ENCODE results near the gene FOXK2.
"Not testable (repeated sequence)": the region's sequence is repeated elsewhere in the genome, so short reads cannot be mapped to it uniquely, and the experiment has no call there.

- not testable (repeated sequence) for TF ChIP-seq CTCF (IDR thresholded peaks at IDR 0.05; ENCODE audit: low read depth, low read length); POLR2A (IDR thresholded peaks at IDR 0.05; ENCODE audit: extremely low read depth, insufficient read length)
These were observed 43.2 kb downstream of the FOXK2 start for GRCh38 chr17:82562718-82563220.

All from NB4 (cell line).